SK-N-DZ (cell line): ENCODE results near the gene GGA1.
A peak's percentile ranks its signal among the peaks of the same experiment; 100 is the strongest.

Source experiments
- DNase-seq: peaks from one replicate; pipeline ENCODE4 v3.0.0-alpha.2; 2015; ENCODE audit warnings: low spot score
- small RNA-seq, 2 experiments: library from RNA; depleted of rRNA; stranded (forward); fragments of <200 nt; gene quantifications; one replicate each; pipeline ENCODE3, GENCODE V24; 2014

GGA1 gene

DNA sequence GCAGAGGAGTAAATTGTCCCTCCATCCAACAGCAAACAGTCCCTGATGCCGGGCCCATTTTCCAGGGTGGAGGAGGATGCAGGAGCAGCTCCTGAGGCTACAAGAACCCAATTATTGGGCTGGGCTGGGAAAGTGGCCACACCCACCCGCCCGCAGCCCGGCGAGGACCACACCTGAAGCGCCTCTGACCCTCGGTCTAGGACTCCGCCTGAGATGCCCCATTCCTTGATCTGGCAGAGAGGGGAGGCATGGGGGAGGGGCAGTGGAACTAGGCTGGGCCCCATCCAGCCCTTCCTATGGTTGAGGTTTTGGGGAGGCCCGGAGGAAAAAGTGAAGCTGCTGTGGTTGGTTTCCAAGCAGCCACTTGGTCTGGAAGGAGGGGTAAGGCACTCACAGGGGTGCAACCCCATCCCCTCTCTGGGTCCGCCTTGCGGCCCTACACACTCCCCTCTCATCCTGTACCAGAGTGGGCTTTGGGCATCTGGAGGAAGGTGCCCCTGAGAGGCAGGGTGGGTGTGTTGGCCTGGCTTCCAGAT, 64.4 kb downstream of the GGA1 start:
- no peak for DNase-seq

DNA sequence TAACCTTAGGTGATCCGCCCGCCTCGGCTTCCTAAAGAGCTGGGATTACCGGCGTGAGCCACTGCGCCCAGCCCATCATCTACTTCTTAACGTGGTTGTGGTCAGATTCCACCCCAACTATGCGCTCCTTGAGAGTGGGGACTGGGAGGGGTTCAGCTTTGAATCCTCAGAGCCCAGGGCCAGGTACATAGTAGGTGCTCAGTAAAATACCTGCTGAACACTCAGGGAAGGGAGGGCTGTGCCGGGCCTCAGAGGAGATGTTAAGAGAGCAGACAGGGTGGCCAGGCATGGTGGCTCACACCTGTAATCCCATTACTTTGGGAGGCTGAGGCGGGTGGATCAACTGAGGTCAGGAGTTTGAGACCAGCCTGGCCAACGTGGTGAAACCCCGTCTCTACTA, 65.6 kb downstream of the GGA1 start:
- no peak for DNase-seq

DNA sequence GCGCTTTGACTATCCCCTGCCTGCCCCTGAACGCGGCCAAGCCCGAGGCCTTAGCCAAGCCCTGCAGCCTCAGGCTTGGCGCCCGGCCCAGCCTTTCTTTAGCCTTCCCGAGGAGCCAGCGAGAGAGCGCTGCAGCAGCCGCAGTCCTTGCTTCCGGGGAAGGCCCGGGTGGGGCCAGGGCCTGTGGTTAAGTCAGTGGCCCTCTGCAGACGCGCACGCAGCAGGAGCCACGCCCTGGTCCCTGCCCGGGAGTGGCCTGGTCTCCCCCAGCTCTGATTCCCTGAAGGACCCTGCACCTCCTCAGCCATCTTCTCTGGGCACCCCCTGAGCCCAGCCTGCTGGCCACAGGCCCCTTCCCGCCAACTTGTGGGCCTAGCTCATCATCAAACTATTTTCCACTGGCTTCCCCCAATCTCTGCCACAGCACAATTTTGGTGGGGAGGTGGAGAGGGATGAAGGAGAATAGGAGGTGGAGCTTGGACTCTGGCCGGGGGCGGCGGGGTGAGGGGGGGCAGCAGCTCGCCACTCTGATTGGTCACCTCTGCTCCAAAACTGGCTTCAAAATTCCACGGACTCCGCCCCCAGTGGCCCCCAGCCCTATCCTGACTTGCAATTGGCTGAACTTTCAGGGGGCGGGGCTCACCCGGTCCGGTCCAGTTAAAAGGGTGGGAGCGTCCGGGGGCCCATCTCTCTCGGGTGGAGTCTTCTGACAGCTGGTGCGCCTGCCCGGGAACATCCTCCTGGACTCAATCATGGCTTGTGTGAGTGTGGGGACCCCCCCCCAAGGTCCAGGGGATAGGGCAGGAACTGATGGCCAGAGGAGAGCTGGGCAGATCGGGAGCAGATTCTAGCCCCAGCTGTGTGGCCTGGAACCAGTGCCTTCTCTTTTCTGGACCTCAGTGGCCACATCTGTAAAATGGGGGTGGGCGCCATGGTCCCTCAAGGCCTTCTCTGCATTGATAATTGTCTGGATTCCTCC, 66.6 kb downstream of the GGA1 start, which contains the start of gene LGALS1:
TSS of gene LGALS1 (plus strand) at position 686 of the 979 bp plus-strand sequence. CDS start at position 753, 67 bp downstream.
- DNase-seq: peak; percentile 76

DNA sequence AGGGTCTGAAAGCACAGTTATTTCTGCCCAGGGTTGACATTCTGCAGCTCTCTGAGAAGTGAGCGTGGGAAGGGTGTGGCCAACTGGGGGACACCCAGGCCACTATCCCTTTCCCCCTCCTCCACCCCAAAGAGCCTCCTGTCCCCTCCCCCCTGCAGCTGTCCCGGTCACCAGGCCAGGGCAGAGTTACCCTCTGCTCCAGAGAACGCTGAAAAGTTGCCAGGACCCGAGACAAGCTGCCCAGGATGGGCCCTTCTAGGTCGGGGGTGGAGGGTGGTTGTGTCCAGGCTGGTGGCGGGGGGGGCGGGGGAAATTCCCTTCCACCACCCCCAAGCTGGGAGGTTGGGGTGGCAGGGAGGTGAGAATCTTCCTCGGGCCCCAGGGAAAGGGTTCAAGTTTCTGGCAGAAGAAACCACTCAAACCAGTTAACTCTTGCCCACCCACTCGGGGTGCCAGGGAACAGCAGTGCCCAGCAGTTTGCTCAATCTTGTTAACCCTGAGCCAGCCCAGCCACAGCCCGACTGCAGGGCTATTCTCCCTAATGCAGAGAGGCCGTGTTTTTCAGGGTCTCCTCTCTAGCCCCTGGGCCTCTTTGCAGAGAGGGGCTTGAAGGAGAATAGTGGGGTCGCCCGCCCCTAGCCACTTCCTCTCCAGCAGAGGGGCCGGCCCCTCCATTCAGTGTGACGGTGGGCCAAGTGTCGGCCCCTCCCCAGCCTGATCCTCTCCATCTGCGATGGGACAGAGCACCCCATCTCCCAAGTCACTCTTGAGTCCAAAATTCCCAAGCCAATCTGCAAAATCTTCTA, 67.5 kb downstream of the GGA1 start:
- no peak for DNase-seq

DNA sequence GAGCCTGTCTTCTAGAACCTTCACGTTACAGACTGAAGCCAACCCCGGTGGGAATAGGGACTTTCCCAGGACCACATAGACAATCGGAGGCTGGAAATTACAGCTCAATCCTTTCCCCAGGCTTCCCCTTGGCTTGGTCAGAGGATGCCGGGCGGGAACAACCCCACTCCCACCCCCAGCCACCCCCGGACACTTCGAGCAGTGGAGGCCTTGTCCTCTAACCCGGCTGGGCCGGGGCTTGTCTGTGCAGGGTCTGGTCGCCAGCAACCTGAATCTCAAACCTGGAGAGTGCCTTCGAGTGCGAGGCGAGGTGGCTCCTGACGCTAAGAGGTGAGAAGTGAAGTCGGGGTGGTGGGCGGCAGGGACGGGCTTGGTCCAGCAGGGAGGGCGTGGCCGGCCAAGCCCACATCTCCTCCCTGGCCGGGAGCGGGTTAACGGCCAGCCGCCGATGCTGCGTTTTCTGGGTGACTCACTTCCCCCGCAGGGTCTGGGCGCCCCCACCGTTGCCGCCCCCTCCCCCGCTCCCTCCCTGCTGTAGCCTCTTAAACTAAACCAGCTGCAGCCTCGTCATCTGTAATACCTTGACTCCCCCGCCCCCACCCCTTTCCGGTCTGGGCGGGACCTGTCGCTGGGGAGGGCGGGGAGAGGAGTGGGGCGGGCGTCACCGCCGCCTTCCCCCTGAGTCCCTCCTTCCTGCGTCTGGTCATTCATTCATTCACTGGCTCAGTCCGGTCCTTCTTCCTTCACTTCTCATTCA, 68.3 kb downstream of the GGA1 start:
- DNase-seq: peak; percentile 80

DNA sequence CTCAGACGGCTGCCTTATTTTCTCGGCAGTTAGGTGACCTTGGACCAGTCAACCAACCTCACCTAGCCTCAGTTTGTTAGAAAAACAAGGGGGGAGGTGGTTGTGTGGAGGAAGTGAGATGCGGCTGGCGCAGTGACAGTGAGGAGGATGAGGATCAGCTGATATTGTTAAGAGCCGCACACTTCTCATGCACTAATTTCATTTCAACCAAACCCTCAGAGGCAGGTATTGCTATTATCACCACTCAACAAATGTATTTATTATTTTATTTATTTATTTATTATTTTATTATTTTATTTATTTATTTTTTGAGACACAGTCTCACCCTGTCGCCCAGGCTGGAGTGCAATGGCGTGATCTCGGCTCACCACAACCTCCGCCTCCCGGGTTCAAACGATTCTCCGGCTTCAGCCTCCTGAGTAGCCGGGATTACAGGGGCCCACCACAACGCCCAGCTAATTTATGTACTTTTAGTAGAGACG, 68.9 kb downstream of the GGA1 start:
- DNase-seq: no peak

DNA sequence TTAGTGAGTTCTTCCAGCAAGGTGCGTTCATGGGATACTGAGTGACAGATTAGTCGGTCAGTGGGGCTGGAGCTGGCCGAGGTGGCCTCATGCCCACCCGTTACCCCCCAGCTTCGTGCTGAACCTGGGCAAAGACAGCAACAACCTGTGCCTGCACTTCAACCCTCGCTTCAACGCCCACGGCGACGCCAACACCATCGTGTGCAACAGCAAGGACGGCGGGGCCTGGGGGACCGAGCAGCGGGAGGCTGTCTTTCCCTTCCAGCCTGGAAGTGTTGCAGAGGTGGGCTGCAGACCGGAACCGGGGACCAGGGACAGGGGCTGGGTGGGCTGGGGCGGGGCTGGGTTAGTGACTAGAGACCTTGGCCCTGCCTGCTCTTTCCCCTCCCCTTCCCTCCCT, 69.7 kb downstream of the GGA1 start:
- DNase-seq: no peak

DNA sequence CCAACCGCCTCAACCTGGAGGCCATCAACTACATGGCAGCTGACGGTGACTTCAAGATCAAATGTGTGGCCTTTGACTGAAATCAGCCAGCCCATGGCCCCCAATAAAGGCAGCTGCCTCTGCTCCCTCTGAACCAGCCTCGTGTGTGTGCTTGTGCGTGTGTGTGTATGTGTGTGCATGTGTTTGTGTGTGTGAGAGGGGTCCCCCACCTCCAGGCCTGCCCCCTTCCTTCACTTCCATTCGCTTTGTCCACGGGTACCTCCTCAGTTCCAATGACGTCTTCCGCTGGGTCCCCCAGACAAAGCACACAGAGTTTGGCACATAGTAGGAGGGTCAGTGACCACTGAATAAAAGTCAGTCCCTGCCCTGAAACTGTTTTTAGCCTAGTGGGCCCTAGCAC, 71.0 kb downstream of the GGA1 start:
- DNase-seq: no peak

DNA sequence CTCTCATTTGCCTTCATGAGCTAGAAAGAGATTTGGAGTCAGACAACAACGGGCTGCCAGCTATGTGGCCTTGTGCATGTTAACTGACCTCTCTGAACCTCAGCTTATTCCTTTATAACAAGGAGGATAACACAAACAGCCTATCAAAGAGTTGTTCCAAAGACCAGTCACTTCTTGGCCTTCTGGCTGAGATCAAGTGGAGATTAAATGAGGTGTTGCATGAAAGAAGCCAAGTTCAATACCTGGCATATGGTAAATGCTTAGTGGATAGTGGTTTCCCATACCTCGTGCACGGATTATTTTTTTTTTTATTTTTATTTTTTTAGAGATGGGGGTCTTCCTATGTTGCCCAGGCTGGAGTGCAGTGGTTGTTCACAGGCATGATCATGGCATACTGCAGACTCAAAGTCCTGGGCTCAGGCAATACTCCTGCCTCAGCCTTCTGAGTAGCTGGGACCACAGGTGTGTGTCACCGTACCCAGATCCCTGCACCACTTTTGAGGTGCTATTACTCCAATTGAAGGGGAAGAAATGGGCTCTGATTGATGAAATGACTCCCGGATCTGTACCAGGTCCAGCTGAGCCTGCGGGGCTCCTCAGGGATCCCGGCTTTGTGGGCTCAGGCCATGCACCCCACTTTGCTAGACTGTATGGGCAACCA, 71.7 kb downstream of the GGA1 start:
- no peak for DNase-seq

DNA sequence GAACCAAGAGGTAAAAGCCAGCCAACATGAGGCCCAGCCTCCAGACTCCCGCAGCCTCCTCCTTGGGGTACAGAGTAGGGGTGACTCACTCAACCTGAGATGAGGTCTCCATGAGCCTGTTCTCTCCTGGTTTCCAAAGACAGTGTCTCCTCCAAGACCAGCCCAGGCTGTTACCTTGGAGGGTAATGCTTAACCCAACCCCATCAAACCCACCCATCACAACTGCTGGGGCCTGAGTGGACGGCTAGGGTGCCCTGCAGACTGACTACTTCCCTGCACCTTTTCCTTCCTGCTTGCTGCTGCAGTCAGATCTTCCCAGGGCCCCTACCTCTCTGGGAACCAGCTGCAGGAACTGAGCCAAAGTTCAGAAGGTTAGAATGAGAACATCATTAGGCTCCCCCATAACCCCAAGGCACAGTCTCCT, 72.4 kb downstream of the GGA1 start:
- DNase-seq: no peak

DNA sequence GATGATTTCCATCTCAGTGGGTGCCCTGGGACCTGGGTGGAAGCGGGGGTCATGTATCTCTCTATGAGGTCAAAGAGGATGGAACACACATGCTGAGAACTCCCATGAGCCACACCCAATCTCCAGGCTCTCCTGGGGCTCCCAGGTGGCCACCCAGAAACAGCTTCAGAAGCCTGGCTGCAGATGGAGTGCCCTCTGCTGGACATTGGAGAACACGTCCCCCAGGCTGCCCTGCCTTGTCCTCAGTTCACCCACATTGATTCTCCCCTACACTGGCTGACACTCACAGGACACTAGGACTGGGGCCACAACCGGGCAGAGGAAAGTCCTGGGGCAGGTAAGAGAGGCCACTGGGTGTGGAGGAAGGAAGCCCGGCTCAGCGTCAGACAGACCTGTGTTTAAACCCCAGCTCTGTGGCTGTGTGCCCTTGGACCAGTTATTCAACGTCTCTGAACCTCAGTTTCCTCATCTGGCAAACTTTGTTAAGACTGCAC, 73.0 kb downstream of the GGA1 start:
- DNase-seq: peak; percentile 78

Small RNAs within 50 kb of the gene (small RNA-seq; reads per million reads assigned to genes)
- 0 reads per million in 2 experiments for gene RF00017
- 0.03 to 0.18 reads per million in 2 experiments for gene RN7SL385P
